Suprapubic skin (tissue), 3 donors: ENCODE results near the gene IFITM10.

ENCODE experiments used
- POLR2A ChIP-seq, 2 donors: fragments of 450-650 bp; IDR thresholded peaks; one replicate each; pipeline ENCODE4 v1.6.1; 2017; ENCODE audit warnings: antibody characterized with exemption in 2 of 2, mild to moderate bottlenecking in 2 of 2, moderate library complexity in 2 of 2
- TF ChIP-seq, protein P1 (sequence below), 2 donors: fragments of 200-600 bp in 1 of 2; fragments of 450-650 bp in 1 of 2; sonication (generic) in 1 of 2; IDR thresholded peaks; one replicate each; pipeline ENCODE4 v1.5.1; 2016 to 2019; ENCODE audit warnings: antibody characterized with exemption in 2 of 2, mild to moderate bottlenecking in 1 of 2, moderate library complexity in 1 of 2

DNA sequence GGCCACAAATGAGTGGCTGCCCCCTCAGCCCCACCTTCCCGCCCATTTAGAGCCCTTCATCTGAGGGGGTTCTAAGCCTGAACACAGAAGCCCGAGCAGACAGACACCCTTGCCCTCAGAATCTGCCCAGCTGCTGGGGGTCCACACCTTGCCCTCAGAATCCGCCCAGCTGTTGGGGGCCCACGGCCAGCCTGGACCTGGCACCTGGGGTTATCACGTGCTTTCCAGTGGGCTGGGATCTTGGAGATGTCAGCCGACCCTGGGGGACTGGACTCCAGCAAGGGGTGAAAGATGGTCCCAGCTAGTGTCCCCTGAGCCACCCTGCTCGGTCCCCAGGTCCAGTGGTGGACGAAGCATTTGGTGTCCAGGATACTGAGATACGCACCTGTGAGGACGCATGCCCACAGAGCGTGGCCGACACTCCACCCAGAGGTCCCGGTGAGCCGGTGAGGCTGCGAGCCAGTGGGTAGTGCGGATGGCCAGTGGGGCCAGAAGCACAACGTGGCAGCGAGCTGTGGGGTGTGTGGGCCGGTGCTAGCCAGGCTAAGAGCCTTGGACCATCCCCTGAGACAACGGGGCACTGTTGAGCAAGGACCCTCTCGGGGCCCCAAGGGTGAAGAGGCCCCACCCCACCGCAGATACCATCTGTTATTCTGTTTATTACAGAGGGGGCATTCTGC, 16.5 kb upstream of the IFITM10 start:
- no peak for TF ChIP-seq POLR2A (IDR thresholded peaks at IDR 0.05)
- TF ChIP-seq, protein P1, sequence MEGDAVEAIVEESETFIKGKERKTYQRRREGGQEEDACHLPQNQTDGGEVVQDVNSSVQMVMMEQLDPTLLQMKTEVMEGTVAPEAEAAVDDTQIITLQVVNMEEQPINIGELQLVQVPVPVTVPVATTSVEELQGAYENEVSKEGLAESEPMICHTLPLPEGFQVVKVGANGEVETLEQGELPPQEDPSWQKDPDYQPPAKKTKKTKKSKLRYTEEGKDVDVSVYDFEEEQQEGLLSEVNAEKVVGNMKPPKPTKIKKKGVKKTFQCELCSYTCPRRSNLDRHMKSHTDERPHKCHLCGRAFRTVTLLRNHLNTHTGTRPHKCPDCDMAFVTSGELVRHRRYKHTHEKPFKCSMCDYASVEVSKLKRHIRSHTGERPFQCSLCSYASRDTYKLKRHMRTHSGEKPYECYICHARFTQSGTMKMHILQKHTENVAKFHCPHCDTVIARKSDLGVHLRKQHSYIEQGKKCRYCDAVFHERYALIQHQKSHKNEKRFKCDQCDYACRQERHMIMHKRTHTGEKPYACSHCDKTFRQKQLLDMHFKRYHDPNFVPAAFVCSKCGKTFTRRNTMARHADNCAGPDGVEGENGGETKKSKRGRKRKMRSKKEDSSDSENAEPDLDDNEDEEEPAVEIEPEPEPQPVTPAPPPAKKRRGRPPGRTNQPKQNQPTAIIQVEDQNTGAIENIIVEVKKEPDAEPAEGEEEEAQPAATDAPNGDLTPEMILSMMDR (IDR thresholded peaks at IDR 0.05), result no peak
